Measurements from ENCODE around the gene GDE1. TPM values are rescaled to one million over a fixed set of nuclear protein-coding genes. Genes with fewer than 3 reads are reported as not detected.
A peak's percentile ranks its signal among the peaks of the same experiment; 100 is the strongest.

GDE1 gene
- total RNA-seq, 1 experiment from 2014 or later: 65.7 TPM

- TF ChIP-seq, protein P1, sequence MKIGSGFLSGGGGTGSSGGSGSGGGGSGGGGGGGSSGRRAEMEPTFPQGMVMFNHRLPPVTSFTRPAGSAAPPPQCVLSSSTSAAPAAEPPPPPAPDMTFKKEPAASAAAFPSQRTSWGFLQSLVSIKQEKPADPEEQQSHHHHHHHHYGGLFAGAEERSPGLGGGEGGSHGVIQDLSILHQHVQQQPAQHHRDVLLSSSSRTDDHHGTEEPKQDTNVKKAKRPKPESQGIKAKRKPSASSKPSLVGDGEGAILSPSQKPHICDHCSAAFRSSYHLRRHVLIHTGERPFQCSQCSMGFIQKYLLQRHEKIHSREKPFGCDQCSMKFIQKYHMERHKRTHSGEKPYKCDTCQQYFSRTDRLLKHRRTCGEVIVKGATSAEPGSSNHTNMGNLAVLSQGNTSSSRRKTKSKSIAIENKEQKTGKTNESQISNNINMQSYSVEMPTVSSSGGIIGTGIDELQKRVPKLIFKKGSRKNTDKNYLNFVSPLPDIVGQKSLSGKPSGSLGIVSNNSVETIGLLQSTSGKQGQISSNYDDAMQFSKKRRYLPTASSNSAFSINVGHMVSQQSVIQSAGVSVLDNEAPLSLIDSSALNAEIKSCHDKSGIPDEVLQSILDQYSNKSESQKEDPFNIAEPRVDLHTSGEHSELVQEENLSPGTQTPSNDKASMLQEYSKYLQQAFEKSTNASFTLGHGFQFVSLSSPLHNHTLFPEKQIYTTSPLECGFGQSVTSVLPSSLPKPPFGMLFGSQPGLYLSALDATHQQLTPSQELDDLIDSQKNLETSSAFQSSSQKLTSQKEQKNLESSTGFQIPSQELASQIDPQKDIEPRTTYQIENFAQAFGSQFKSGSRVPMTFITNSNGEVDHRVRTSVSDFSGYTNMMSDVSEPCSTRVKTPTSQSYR (CRISPR knock-in tag; IDR thresholded peaks at IDR 0.05): peak; percentile 37; the same call in 1 of the 2 replicates
- TF ChIP-seq ETV6 (CRISPR knock-in tag; IDR thresholded peaks at IDR 0.05) (peak; percentile 45; the same call in 1 of the 2 replicates), SP1 (CRISPR knock-in tag; conservative IDR thresholded peaks at IDR 0.05) (peak; percentile 88), JUN (CRISPR knock-in tag; IDR thresholded peaks at IDR 0.05) (no peak), E2F4 (CRISPR knock-in tag; IDR thresholded peaks at IDR 0.05; ENCODE audit: borderline replicate concordance, low read depth) (no peak), ZNF121 (CRISPR knock-in tag; IDR thresholded peaks at IDR 0.05) (no peak), RORB (CRISPR knock-in tag; IDR thresholded peaks at IDR 0.05) (no peak), FOXP1 (CRISPR knock-in tag; IDR thresholded peaks at IDR 0.05; ENCODE audit: borderline replicate concordance) (peak; percentile 42), KAT7 (CRISPR knock-in tag; IDR thresholded peaks at IDR 0.05; ENCODE audit: borderline replicate concordance) (0 out of 2 replicates have a peak, but pooled peaks have one; percentile 86), ZNF138 (CRISPR knock-in tag; conservative IDR thresholded peaks at IDR 0.05) (0 out of 2 replicates have a peak, but pooled peaks have one; percentile 53), EMX1 (CRISPR knock-in tag; IDR thresholded peaks at IDR 0.05) (no peak), ATF6 (CRISPR knock-in tag; IDR thresholded peaks at IDR 0.05) (no peak), GTF2I (CRISPR knock-in tag; conservative IDR thresholded peaks at IDR 0.05) (no peak), CREB1 (CRISPR knock-in tag; IDR thresholded peaks at IDR 0.05) (no peak), ZNF232 (CRISPR knock-in tag; IDR thresholded peaks at IDR 0.05) (0 out of 2 replicates have a peak, but pooled peaks have one; percentile 60), ATF1 (CRISPR knock-in tag; IDR thresholded peaks at IDR 0.05) (no peak), GABPB1 (CRISPR knock-in tag; IDR thresholded peaks at IDR 0.05) (peak; percentile 70), ZNF317 (CRISPR knock-in tag; IDR thresholded peaks at IDR 0.05; ENCODE audit: borderline replicate concordance, low read depth) (no peak), NFATC4 (CRISPR knock-in tag; IDR thresholded peaks at IDR 0.05) (0 out of 2 replicates have a peak, but pooled peaks have one; percentile 18)
- TF ChIP-seq, protein P2, sequence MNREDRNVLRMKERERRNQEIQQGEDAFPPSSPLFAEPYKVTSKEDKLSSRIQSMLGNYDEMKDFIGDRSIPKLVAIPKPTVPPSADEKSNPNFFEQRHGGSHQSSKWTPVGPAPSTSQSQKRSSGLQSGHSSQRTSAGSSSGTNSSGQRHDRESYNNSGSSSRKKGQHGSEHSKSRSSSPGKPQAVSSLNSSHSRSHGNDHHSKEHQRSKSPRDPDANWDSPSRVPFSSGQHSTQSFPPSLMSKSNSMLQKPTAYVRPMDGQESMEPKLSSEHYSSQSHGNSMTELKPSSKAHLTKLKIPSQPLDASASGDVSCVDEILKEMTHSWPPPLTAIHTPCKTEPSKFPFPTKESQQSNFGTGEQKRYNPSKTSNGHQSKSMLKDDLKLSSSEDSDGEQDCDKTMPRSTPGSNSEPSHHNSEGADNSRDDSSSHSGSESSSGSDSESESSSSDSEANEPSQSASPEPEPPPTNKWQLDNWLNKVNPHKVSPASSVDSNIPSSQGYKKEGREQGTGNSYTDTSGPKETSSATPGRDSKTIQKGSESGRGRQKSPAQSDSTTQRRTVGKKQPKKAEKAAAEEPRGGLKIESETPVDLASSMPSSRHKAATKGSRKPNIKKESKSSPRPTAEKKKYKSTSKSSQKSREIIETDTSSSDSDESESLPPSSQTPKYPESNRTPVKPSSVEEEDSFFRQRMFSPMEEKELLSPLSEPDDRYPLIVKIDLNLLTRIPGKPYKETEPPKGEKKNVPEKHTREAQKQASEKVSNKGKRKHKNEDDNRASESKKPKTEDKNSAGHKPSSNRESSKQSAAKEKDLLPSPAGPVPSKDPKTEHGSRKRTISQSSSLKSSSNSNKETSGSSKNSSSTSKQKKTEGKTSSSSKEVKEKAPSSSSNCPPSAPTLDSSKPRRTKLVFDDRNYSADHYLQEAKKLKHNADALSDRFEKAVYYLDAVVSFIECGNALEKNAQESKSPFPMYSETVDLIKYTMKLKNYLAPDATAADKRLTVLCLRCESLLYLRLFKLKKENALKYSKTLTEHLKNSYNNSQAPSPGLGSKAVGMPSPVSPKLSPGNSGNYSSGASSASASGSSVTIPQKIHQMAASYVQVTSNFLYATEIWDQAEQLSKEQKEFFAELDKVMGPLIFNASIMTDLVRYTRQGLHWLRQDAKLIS (CRISPR knock-in tag; IDR thresholded peaks at IDR 0.05; ENCODE audit: borderline replicate concordance): peak; percentile 31; the same call in 1 of the 2 replicates
- TF ChIP-seq, protein P3, sequence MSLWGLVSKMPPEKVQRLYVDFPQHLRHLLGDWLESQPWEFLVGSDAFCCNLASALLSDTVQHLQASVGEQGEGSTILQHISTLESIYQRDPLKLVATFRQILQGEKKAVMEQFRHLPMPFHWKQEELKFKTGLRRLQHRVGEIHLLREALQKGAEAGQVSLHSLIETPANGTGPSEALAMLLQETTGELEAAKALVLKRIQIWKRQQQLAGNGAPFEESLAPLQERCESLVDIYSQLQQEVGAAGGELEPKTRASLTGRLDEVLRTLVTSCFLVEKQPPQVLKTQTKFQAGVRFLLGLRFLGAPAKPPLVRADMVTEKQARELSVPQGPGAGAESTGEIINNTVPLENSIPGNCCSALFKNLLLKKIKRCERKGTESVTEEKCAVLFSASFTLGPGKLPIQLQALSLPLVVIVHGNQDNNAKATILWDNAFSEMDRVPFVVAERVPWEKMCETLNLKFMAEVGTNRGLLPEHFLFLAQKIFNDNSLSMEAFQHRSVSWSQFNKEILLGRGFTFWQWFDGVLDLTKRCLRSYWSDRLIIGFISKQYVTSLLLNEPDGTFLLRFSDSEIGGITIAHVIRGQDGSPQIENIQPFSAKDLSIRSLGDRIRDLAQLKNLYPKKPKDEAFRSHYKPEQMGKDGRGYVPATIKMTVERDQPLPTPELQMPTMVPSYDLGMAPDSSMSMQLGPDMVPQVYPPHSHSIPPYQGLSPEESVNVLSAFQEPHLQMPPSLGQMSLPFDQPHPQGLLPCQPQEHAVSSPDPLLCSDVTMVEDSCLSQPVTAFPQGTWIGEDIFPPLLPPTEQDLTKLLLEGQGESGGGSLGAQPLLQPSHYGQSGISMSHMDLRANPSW (CRISPR knock-in tag; conservative IDR thresholded peaks at IDR 0.05; ENCODE audit: low read depth): no peak
- TF ChIP-seq, protein P4, sequence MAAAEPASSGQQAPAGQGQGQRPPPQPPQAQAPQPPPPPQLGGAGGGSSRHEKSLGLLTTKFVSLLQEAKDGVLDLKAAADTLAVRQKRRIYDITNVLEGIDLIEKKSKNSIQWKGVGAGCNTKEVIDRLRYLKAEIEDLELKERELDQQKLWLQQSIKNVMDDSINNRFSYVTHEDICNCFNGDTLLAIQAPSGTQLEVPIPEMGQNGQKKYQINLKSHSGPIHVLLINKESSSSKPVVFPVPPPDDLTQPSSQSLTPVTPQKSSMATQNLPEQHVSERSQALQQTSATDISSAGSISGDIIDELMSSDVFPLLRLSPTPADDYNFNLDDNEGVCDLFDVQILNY (CRISPR knock-in tag; IDR thresholded peaks at IDR 0.05): peak; percentile 41; the same call in 1 of the 2 replicates
- TF ChIP-seq, protein P5, sequence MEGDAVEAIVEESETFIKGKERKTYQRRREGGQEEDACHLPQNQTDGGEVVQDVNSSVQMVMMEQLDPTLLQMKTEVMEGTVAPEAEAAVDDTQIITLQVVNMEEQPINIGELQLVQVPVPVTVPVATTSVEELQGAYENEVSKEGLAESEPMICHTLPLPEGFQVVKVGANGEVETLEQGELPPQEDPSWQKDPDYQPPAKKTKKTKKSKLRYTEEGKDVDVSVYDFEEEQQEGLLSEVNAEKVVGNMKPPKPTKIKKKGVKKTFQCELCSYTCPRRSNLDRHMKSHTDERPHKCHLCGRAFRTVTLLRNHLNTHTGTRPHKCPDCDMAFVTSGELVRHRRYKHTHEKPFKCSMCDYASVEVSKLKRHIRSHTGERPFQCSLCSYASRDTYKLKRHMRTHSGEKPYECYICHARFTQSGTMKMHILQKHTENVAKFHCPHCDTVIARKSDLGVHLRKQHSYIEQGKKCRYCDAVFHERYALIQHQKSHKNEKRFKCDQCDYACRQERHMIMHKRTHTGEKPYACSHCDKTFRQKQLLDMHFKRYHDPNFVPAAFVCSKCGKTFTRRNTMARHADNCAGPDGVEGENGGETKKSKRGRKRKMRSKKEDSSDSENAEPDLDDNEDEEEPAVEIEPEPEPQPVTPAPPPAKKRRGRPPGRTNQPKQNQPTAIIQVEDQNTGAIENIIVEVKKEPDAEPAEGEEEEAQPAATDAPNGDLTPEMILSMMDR (IDR thresholded peaks at IDR 0.05): peak; percentile 27; the same call in 1 of the 2 replicates
These were observed 33.5 kb upstream of the GDE1 start, which contains the start of gene VPS35L (continued) for GRCh38 chr16:19555186-19555937.
